ENCODE measurements around the gene TRIM31.

The TRIM31 gene, protein sequence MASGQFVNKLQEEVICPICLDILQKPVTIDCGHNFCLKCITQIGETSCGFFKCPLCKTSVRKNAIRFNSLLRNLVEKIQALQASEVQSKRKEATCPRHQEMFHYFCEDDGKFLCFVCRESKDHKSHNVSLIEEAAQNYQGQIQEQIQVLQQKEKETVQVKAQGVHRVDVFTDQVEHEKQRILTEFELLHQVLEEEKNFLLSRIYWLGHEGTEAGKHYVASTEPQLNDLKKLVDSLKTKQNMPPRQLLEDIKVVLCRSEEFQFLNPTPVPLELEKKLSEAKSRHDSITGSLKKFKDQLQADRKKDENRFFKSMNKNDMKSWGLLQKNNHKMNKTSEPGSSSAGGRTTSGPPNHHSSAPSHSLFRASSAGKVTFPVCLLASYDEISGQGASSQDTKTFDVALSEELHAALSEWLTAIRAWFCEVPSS

GRCh38 chr6:30113003-30113759 lies at the start of gene TRIM31:
TRIM31 (minus strand) TSS chr6:30113090; CDS start chr6:30112805, 285 bp downstream.
- no peak for DNase-seq (ENCODE audit: low read depth)

DNA sequence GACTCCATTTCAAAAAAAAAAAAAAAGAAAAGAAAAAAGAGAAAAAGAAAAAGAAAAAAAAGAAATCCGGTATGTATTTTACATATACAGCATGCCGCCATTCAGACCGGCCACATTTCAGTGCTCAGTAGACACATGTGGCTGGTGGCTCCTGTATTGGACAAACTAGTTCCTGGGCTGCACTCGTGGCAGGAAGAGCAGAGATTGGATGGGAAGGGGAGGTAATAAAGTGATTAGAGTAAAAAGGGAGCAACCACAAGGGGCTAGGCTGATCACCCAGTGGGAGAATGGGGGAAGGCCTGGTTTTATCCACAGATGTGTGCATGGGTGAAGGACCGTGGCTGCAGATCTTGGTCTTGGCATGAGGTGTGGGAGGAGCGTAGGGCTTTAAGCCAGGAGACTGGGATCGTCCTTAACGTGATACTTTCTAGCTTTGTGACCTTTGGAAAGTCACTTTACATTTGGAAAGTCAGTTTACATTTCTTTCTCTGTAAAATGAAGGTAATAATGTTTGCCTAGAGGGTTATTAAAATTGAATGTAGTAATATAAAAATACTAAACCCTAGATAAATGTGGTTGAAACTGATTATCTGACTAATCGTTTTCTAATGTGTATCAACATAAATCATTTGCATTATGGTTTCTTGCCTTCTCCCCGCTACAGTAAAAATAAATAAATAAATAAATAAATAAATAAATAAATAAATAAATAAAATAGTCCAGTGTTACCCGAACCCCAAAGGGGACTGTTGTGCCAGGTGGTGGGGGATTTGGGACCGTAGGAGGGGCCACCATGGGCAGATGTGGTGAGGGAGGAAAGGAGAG lies 49.6 kb upstream of the TRIM31 start:
- DNase-seq (ENCODE audit: low read depth), result no peak

- DNase-seq (ENCODE audit: low read depth), result no peak
Observed at GRCh38 chr6:30160785-30161531, 48.1 kb upstream of the TRIM31 start, which contains the start of gene TRIM10. TRIM10 (minus strand) TSS chr6:30161211; CDS start chr6:30160858, 353 bp downstream.

GRCh38 chr6:30160008-30160784 lies 47.3 kb upstream of the TRIM31 start:
- DNase-seq (ENCODE audit: low read depth), result no peak

- peak; percentile 21 for DNase-seq (ENCODE audit: low read depth)
Observed at GRCh38 chr6:30158475-30159040, 45.7 kb upstream of the TRIM31 start.

DNA sequence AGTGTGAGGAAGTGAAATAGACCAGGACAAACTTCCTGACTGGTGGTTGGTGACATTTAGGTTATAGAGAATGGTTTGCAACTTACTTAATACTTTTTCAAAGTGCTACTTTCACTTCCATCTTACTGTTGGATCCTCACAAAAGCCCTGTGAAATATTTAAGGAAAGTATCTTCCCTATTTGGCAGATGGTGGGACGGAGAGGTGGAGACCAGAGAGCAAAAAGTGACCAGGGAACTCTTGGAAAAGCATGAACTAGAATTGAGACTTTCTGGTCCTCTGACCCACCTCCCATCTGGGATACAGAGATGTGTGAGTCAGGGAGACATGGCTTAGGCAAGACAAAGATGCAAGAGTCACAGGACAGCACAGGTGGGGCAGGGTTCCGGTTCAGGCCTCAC lies 45.1 kb upstream of the TRIM31 start:
- no peak for DNase-seq (ENCODE audit: low read depth)

DNA sequence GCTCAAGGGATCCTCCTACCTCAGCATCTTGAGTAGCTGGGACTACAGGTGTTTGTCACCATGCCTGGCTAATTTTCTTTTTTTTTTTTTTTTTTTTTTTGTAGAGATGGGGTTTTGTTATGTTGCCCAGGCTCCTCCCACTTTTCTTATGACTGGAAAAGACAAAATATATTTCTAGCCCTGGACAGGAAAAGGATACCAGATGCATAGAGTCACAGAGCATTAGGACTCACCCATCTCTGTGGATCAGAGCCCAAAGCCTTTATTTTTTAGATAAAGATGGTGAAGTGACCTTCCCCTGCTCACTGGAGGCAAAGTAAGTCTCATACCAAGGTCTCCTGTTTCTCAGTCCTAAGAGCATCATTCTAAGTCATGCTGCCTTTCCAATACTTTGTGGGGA lies 44.7 kb upstream of the TRIM31 start:
- no peak for DNase-seq (ENCODE audit: low read depth)

- DNase-seq (ENCODE audit: low read depth), result no peak
Observed at GRCh38 chr6:30156774-30157173, 43.9 kb upstream of the TRIM31 start.

DNA sequence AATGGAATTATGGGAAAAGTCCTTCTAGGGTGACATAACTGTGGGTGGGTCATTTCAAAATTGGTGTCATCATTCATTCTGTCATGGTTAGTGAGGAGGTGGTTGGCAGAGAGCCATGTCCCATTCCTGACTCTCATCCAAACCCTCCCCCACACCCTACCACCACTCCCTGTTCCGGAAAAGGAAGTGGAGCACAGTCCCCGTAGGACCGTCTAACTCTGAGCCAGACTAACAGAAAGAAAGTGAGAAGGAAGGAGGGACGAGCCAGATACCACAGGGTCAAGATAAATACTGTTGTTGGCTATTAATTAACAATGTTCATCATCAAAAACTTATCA lies 43.3 kb upstream of the TRIM31 start:
- DNase-seq (ENCODE audit: low read depth), result no peak

DNA sequence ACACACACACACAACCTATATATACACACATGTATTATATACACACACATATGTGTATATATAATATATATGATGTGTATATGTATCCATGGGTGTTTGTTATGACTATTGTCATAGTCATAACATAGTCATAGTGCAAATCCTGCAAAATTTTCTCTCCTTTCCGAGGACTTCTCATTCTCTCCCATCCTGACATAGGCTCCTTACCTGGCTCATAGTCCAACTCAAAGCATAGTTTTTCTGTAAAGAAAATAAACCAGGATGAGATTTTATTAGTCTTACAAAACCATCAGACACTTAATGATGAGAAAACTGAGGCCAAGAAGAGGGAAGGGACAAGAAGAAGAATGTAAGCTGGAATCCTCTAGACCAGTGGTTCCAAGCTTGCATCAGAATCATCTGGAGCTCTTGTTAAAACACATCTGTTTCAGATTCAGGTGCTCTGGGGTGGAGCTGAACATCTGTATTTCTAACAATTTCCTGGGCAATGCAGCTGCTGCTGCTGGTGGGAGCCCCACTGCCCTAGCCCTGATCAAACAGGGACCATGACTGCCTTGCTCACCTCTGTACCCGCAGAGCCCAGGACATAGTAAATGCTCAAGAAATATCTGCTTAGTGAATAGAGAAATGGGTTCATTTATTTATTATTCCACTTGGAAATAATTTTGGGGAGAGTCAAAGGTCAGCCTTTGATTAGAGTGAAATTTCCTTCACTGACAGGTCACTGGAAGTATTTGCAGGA lies 42.8 kb upstream of the TRIM31 start:
- no peak for DNase-seq (ENCODE audit: low read depth)

GRCh38 chr6:30154709-30155519 lies 42.0 kb upstream of the TRIM31 start:
- no peak for DNase-seq (ENCODE audit: low read depth)

DNA sequence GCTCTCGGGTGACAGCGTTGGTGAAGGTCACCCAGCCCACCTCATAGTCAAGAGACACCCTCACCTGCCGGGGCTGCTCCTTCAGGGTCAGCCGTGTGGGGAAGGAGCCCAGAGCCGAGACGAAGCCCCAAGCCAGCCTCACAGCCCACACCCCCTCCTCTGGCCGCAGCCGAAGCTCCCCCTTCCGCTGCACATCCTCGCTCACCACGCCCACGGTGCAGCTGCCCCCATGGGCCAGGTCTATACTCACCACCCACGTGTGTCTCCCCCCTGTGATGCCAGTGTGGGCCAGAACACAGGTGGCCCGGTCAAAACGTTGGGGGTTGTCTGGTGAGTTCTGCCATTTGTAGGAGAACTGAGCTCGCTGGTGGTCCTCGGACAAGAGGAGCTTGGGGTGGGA lies 41.2 kb upstream of the TRIM31 start:
- DNase-seq (ENCODE audit: low read depth), result no peak

- DNase-seq (ENCODE audit: low read depth), result no peak
Observed at GRCh38 chr6:30152910-30153610, 40.2 kb upstream of the TRIM31 start.

DNA sequence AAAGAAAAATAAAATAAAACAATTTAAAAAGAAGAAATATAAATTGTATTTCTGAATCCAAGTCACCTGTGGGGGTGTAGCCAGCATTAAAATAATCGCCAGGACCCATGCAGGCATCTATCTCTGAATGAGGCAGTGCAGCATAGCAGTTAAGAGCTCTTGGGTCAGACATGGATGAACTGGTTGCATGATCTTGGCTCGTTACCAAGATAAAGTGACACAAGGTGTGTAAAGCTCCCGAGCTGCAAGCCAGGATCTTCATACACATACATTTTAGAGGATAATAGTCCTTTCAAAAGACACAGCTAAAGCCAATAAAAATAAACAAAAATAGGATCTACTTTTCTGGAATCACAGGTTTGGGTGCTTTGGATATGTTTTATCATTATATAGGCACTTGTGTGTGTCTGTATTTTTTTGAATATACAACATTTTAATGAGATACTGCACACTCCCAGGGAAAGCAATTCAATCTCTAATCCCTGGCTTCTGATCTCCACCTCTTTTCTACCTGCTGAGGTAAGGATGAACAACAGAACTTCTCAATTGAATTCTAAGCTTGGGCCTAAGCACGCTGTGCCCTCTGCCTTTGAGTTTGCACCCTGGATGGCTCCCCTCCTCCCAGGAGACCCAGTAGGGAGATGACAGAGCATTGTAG lies 39.3 kb upstream of the TRIM31 start:
- DNase-seq (ENCODE audit: low read depth), result no peak

DNA sequence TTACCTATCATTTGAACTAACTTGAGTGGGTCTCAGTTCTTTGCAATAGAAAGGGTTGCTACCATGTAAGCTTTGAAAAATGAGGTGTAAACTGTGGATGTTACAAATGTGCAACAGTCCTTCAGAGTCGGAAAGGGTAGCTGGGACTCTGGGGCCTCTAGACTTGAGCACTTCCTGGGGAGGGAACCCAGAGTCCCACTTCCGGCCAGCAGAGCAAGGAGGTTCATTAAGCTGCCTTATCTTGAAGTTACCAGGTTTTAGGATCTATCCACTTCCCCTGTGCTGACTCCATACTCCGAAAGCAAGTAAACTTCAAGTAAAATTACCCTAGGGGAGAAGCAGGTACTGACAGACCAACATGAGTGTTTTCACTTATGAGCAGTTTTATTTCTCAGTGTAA lies 38.7 kb upstream of the TRIM31 start:
- DNase-seq (ENCODE audit: low read depth), result no peak

DNA sequence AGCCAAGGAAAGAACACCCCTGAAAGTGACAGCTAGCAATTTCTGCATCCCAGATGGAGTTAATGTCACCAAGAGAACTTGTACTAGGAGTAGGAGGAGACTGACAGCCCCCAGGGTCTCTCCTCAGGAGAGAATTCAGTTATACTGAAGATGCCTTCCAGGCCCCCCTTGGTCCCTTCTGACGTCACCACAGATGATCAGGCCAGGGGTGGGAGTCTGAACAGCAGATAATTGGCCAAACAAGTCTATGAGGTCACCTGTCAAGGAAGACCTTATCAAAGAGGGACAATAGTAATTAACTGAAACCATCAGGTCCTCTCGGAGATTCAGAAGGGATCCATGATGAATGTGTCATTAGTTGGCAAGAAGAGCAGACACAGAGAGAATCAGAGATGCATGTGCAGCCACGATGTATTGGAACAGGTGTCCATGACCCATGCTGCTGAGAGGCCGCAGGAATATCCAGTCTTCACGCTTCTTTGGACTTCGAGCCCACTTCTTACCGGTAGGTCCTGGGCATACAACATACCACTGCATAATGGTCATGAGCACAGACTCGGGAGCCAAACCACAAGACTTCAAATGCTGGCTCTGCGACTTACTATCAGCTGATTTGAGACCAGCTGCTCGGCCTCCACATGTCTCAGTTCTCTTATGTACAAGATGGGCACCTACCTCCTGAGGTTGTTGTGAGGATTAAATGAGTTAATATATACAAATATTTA lies 37.9 kb upstream of the TRIM31 start:
- no peak for DNase-seq (ENCODE audit: low read depth)
